DND-41 (cell line): ENCODE data around the gene DUXB.

Source experiments
- ATAC-seq: fragments of 200-7000 bp; cut with Tn5 transposase; 3 replicates; pipeline ENCODE4 v1.9.1; 2021; ENCODE audit warnings: low read depth; ENCODE audit not compliant: insufficient read depth
- DNase-seq: peaks from one replicate; pipeline ENCODE4 v3.0.0-alpha.2; 2020
- H2AFZ ChIP-seq: 2 replicates; pipeline ENCODE4 v1.6.0; 2012; ENCODE audit warnings: low read depth, low read length
- H3K27ac ChIP-seq: 2 replicates; pipeline ENCODE4 v1.5.1; 2012; ENCODE audit warnings: low read length, inconsistent platforms
- H3K27me3 ChIP-seq: fragments of 200-600 bp; sonication (generic); 2 replicates; pipeline ENCODE4 v1.6.0; 2012; ENCODE audit warnings: low read length, mild to moderate bottlenecking, inconsistent platforms; ENCODE audit not compliant: insufficient read depth, poor library complexity
- H3K36me3 ChIP-seq: 2 replicates; pipeline ENCODE4 v1.5.1; 2012; ENCODE audit warnings: low read length, inconsistent platforms; ENCODE audit not compliant: insufficient read depth
- H3K4me1 ChIP-seq: 2 replicates; pipeline ENCODE4 v1.5.1; 2012; ENCODE audit warnings: mild to moderate bottlenecking, low read length; ENCODE audit not compliant: insufficient read depth
- H3K4me2 ChIP-seq: 2 replicates; pipeline ENCODE4 v1.6.0; 2012; ENCODE audit warnings: mild to moderate bottlenecking, moderate library complexity, low read length, inconsistent platforms; ENCODE audit not compliant: insufficient read depth
- H3K4me3 ChIP-seq, 2 experiments: fragments of 200-600 bp in 1 of 2; shearing (Covaris generic) in 1 of 2; 2 replicates each; pipeline ENCODE4 v1.5.1; 2012 to 2016; ENCODE audit warnings: inconsistent platforms in 2 of 2, low read length in 2 of 2, mild to moderate bottlenecking in 2 of 2, low read depth in 1 of 2, moderate library complexity in 1 of 2
- H3K79me2 ChIP-seq: 2 replicates; pipeline ENCODE4 v1.6.0; 2012; ENCODE audit warnings: low read length, inconsistent platforms; ENCODE audit not compliant: insufficient read depth
- H3K9ac ChIP-seq: 2 replicates; pipeline ENCODE4 v1.6.0; 2012; ENCODE audit warnings: low read depth, mild to moderate bottlenecking, inconsistent platforms, low read length, moderate library complexity
- H3K9me3 ChIP-seq: 2 replicates; pipeline ENCODE4 v1.5.1; 2012; ENCODE audit warnings: low read length, moderate library complexity, mild to moderate bottlenecking, inconsistent platforms; ENCODE audit not compliant: insufficient read depth, severe bottlenecking
- H4K20me1 ChIP-seq: 2 replicates; pipeline ENCODE4 v1.6.0; 2012; ENCODE audit warnings: low read length; ENCODE audit not compliant: insufficient read depth
- EZH2 ChIP-seq: IDR thresholded peaks from 3 replicates; pipeline ENCODE4 v1.6.1; 2012; ENCODE audit warnings: borderline replicate concordance, low read depth, mild to moderate bottlenecking, moderate library complexity, low read length, inconsistent platforms; ENCODE audit not compliant: severe bottlenecking
- TF ChIP-seq, protein P1 (sequence below): IDR thresholded peaks from 2 replicates; pipeline ENCODE4 v1.5.1; 2012; ENCODE audit warnings: borderline replicate concordance, low read length, moderate library complexity, mild to moderate bottlenecking; ENCODE audit not compliant: poor library complexity, severe bottlenecking; ENCODE audit errors: extremely low read depth

Gene DUXB

DNA sequence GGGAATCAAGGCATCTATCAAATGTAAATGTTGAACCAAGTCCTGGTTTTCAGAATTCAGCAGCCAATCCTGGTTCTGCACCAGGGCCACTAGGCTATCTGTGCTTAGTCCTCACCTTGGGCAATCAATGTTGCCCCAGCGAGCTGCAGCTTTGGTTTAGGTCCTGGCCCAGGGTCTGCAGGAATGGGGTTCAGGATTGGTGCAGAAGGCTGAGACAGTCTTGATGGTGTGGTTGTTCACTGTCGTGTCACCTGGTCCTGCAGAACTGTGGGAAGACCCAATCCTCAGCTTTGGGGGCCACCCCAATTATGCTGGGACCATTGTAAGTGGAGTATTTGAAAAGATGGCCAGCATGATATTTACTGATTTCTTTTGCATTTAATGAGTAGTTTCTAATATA lies 43.1 kb downstream of the DUXB start:
- Histone ChIP-seq H3K4me3 (no peak overlapping the region), H3K4me2 (no peak overlapping the region), H3K9ac (no peak overlapping the region), H3K27ac (no peak overlapping the region), H3K36me3 (peaks cover 60% of the 10 kb centered on the region), H4K20me1 (peaks cover 18% of the 10 kb centered on the region; the same call in 1 of the 2 replicates), H3K4me1 (no peaks in the 10 kb centered on the region), H3K27me3 (no peaks in the 10 kb centered on the region), H3K79me2 (peaks cover 23% of the 10 kb centered on the region), H3K9me3 (no peaks in the 10 kb centered on the region), H2AFZ (no peak overlapping the region)
- ATAC-seq = no peak; the same call in 2 of the 3 replicates
- no peak for TF ChIP-seq EZH2
- TF ChIP-seq, protein P1, sequence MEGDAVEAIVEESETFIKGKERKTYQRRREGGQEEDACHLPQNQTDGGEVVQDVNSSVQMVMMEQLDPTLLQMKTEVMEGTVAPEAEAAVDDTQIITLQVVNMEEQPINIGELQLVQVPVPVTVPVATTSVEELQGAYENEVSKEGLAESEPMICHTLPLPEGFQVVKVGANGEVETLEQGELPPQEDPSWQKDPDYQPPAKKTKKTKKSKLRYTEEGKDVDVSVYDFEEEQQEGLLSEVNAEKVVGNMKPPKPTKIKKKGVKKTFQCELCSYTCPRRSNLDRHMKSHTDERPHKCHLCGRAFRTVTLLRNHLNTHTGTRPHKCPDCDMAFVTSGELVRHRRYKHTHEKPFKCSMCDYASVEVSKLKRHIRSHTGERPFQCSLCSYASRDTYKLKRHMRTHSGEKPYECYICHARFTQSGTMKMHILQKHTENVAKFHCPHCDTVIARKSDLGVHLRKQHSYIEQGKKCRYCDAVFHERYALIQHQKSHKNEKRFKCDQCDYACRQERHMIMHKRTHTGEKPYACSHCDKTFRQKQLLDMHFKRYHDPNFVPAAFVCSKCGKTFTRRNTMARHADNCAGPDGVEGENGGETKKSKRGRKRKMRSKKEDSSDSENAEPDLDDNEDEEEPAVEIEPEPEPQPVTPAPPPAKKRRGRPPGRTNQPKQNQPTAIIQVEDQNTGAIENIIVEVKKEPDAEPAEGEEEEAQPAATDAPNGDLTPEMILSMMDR = no peak
- no peak for DNase-seq

DNA sequence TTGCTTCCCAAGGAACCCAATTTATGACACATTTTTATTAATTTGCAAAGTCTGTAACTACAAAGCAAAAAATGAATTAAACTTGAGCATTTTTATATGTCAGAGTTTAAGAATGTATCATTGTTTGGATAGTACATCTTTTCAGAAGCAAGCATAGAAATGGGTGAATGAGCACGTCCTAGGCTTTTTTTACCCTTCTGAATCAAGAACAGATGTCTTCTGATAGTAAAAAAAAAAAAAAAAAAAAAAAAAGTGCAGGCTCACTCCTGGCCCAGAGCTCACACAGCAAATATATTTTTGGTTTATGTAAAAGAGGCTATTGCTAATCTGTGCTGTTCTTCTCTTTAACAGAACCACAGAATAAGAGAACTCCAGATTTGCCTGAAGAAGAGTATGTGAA lies 47.3 kb downstream of the DUXB start:
- ATAC-seq = no peak
- Histone ChIP-seq H4K20me1 (peaks cover 46% of the 10 kb centered on the region; the same call in 1 of the 2 replicates), H3K27ac (no peak overlapping the region)

DNA sequence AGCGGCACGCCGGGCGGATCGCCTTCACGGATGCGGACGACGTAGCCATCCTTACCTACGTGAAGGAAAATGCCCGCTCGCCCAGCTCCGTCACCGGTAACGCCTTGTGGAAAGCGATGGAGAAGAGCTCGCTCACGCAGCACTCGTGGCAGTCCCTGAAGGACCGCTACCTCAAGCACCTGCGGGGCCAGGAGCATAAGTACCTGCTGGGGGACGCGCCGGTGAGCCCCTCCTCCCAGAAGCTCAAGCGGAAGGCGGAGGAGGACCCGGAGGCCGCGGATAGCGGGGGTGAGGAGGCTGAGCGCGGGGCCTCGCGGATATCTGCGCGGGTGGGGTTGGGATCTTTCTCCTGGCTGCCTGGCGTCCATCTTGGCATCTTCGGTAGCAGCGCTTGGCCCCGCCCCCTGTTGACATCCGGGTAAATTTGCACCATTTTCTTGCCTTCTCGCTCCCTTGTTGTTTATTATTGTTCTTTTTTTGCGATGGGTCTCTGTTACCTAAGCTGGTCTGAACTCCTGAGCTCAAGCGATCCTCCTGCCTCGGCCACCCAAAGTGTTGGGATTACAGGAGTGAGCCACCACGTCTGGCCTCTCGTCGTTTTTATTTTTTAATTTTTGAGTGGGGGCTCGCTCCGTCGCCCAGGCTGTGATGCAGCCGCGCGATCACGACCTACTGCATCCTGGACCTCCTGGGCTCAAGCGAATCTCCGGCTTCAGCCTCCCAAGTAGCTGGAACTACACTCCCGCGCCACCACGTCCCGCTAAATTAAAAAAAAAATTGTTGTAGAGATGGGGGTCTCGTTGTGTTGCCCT lies 52.8 kb downstream of the DUXB start:
- Histone ChIP-seq H3K36me3 (peaks cover 48% of the 10 kb centered on the region), H2AFZ (peak overlapping the region; percentile 82), H3K4me2 (peak overlapping the region; percentile 76), H3K4me3 (peak overlapping the region; percentile 86 to 97), H3K27me3 (no peaks in the 10 kb centered on the region), H3K27ac (peak overlapping the region; percentile 90), H4K20me1 (peaks cover 53% of the 10 kb centered on the region; the same call in 1 of the 2 replicates), H3K9ac (peak overlapping the region; percentile 83), H3K4me1 (peaks cover 62% of the 10 kb centered on the region), H3K9me3 (no peaks in the 10 kb centered on the region), H3K79me2 (peaks cover 98% of the 10 kb centered on the region)
- no peak for TF ChIP-seq EZH2
- TF ChIP-seq, protein P1 = no peak
- DNase-seq (peak; percentile 86), ATAC-seq (peak; percentile 47)

More for the DNA sequence above, 47.3 kb downstream of the DUXB start:
- no peaks in the 10 kb centered on the region for H3K9me3 ChIP-seq
- TF ChIP-seq EZH2 = no peak
- TF ChIP-seq, protein P1 = no peak
- H2AFZ ChIP-seq = no peak overlapping the region
- DNase-seq = no peak
- H3K36me3 ChIP-seq = peaks cover 69% of the 10 kb centered on the region
- no peak overlapping the region for H3K9ac ChIP-seq
- H3K27me3 ChIP-seq = no peaks in the 10 kb centered on the region
- peaks cover 30% of the 10 kb centered on the region for H3K4me1 ChIP-seq
- no peak overlapping the region for H3K4me2 ChIP-seq
- no peak overlapping the region for H3K4me3 ChIP-seq
- H3K79me2 ChIP-seq = peaks cover 66% of the 10 kb centered on the region
